KBM-7 (cell line): ENCODE measurements around the gene KLHL30.
"Not testable (repeated sequence)": the region's sequence is repeated elsewhere in the genome, so short reads cannot be mapped to it uniquely, and the experiment has no call there.

Experiments used
- DNase-seq: peaks from one replicate; pipeline ENCODE4 v3.0.0-alpha.2; 2015
- in situ Hi-C: fragments of 300-500 bp; cut with MboI; formaldehyde crosslinking; loops from 2 replicates; pipeline ENCODE4 v1.14.3; 2020; ENCODE audit warnings: low sequenced_read_pairs, low pct_unique_long_range_greater_than_20kb, mixed read lengths

The KLHL30 gene

GRCh38 chr2:238101891-238102841 lies 36.3 kb upstream of the KLHL30 start:
- in situ Hi-C loops = no loop called here

GRCh38 chr2:238102865-238103264 lies 35.6 kb upstream of the KLHL30 start:
- in situ Hi-C loops = no loop called here
- DNase-seq = no peak

More at GRCh38 chr2:238101891-238102841, 36.3 kb upstream of the KLHL30 start:
- no peak for DNase-seq

- in situ Hi-C loops = no loop called here
Observed at GRCh38 chr2:238103465-238104225, 34.8 kb upstream of the KLHL30 start.

GRCh38 chr2:238104226-238104690 lies 34.2 kb upstream of the KLHL30 start:
- in situ Hi-C loops = no loop called here
- DNase-seq = no peak

More at GRCh38 chr2:238103465-238104225, 34.8 kb upstream of the KLHL30 start:
- DNase-seq = no peak

GRCh38 chr2:238104691-238105371 lies 33.6 kb upstream of the KLHL30 start:
- in situ Hi-C loops = no loop called here
- DNase-seq = no peak

- no peak for DNase-seq
- in situ Hi-C loops = no loop called here
Observed at GRCh38 chr2:238105506-238106338, 32.7 kb upstream of the KLHL30 start.

- DNase-seq = no peak
- in situ Hi-C loops = no loop called here
Observed at GRCh38 chr2:238106339-238106697, 32.1 kb upstream of the KLHL30 start.

- in situ Hi-C loops = no loop called here
- DNase-seq = peak; percentile 67
Observed at GRCh38 chr2:238106698-238107524, 31.6 kb upstream of the KLHL30 start.

GRCh38 chr2:238107525-238108422 lies 30.7 kb upstream of the KLHL30 start:
- DNase-seq = no peak
- in situ Hi-C loops = no loop called here

GRCh38 chr2:238108423-238109183 lies 29.9 kb upstream of the KLHL30 start:
- in situ Hi-C loops = no loop called here
- peak; percentile 59 for DNase-seq

- in situ Hi-C loops = no loop called here
- DNase-seq = no peak
Observed at GRCh38 chr2:238113611-238114010, 24.9 kb upstream of the KLHL30 start.

- in situ Hi-C loops = no loop called here
- no peak for DNase-seq
Observed at GRCh38 chr2:238114331-238114841, 24.1 kb upstream of the KLHL30 start.

- in situ Hi-C loops = no loop called here
- DNase-seq = no peak
Observed at GRCh38 chr2:238114851-238115660, 23.4 kb upstream of the KLHL30 start.

- DNase-seq, in situ Hi-C loops: not testable (repeated sequence)
Observed at GRCh38 chr2:238115709-238116108, 22.8 kb upstream of the KLHL30 start.
